SK-N-SH (cell line): ENCODE data around the gene PWWP2B. TPM values are rescaled to one million over a fixed set of nuclear protein-coding genes. Genes with fewer than 3 reads are reported as not detected.

ENCODE experiments used
- CTCF ChIA-PET: fragments of 300-600, 350-600 bp; formaldehyde crosslinking; extraction: SDS; loops from one replicate; lab custom pipeline; 2021; lab: Yijun Ruan, JAX
- POLR2A ChIA-PET: fragments of 350-600 bp; sonication (Branson Sonifier 250); formaldehyde crosslinking; extraction: SDS; loops from one replicate; lab custom pipeline; 2020; ENCODE audit warnings: antibody characterized with exemption, inconsistent platforms; lab: Yijun Ruan, JAX
- DNase-seq: peaks from one replicate; pipeline ENCODE4 v3.0.0; 2012
- H2AFZ ChIP-seq: fragments of 200-600 bp; sonication (generic); 2 replicates; pipeline ENCODE4 v1.8.1; 2016; ENCODE audit warnings: antibody characterized with exemption, mild to moderate bottlenecking, low read depth
- H3F3A ChIP-seq: fragments of 200-600 bp; sonication (generic); replicated peaks from 2 replicates; pipeline ENCODE3; 2016; ENCODE audit warnings: antibody characterized with exemption, mild to moderate bottlenecking; ENCODE audit not compliant: insufficient read depth
- H3K27ac ChIP-seq, 2 experiments: fragments of 200-500 bp in 1 of 2; fragments of 200-600 bp in 1 of 2; sonication (Bioruptor generic) in 1 of 2; sonication (generic), shearing (Covaris generic) in 1 of 2; 2 replicates each; pipeline versions ENCODE4 v1.5.1 to v1.6.1; 2014 to 2016; ENCODE audit warnings: low read depth in 2 of 2, inconsistent platforms in 1 of 2, low read length in 1 of 2, mild to moderate bottlenecking in 1 of 2, mixed read lengths in 1 of 2
- H3K27me3 ChIP-seq: fragments of 200-600 bp; sonication (generic), shearing (Covaris generic); 2 replicates; pipeline ENCODE4 v1.6.1; 2016; ENCODE audit warnings: mixed run types; ENCODE audit not compliant: insufficient read depth
- H3K36me3 ChIP-seq, 2 experiments: fragments of 200-500 bp in 1 of 2; fragments of 200-600 bp in 1 of 2; sonication (Bioruptor generic) in 1 of 2; sonication (generic) in 1 of 2; replicated peaks in 1 of 2; 2 replicates each; pipeline versions ENCODE3 to v1.5.1; 2014 to 2016; ENCODE audit warnings: low read length in 1 of 2, mild to moderate bottlenecking in 1 of 2; ENCODE audit not compliant: insufficient read depth in 2 of 2, control insufficient read depth in 1 of 2
- H3K4me1 ChIP-seq, 2 experiments: fragments of 200-500 bp in 1 of 2; fragments of 200-600 bp in 1 of 2; sonication (Bioruptor generic) in 1 of 2; sonication (generic), shearing (Covaris generic) in 1 of 2; 2 replicates each; pipeline versions ENCODE4 v1.5.1 to v1.6.1; 2014 to 2016; ENCODE audit warnings: low read depth in 1 of 2, low read length in 1 of 2, mixed run types in 1 of 2; ENCODE audit not compliant: insufficient read depth in 2 of 2, control insufficient read depth in 1 of 2
- H3K4me2 ChIP-seq: fragments of 200-600 bp; sonication (generic), shearing (Covaris generic); 2 replicates; pipeline ENCODE4 v1.6.1; 2017; ENCODE audit warnings: mixed run types
- H3K4me3 ChIP-seq, 2 experiments: fragments of 200-500 bp in 1 of 2; fragments of 200-600 bp in 1 of 2; sonication (Bioruptor generic) in 1 of 2; sonication (generic), shearing (Covaris generic) in 1 of 2; 2 replicates each; pipeline versions ENCODE4 v1.5.1 to v1.8.1; 2014 to 2016; ENCODE audit warnings: low read depth in 2 of 2, inconsistent platforms in 1 of 2, low read length in 1 of 2, mild to moderate bottlenecking in 1 of 2, mixed read lengths in 1 of 2, moderate library complexity in 1 of 2
- H3K79me2 ChIP-seq: fragments of 200-600 bp; sonication (generic); 2 replicates; pipeline ENCODE4 v1.8.1; 2017; ENCODE audit warnings: mild to moderate bottlenecking; ENCODE audit not compliant: insufficient read depth
- H3K9ac ChIP-seq: fragments of 200-600 bp; sonication (generic); 2 replicates; pipeline ENCODE4 v1.6.1; 2017; ENCODE audit warnings: mixed run types
- H3K9me2 ChIP-seq: fragments of 200-600 bp; sonication (generic); 2 replicates; pipeline ENCODE4 v1.6.1; 2017; ENCODE audit warnings: mixed run types
- H3K9me3 ChIP-seq: fragments of 200-600 bp; sonication (generic); 2 replicates; pipeline ENCODE4 v1.6.1; 2017; ENCODE audit warnings: mixed run types, mild to moderate bottlenecking, moderate library complexity
- H4K20me1 ChIP-seq: fragments of 200-600 bp; sonication (generic); 2 replicates; pipeline ENCODE4 v1.6.1; 2017; ENCODE audit warnings: mild to moderate bottlenecking, mixed run types; ENCODE audit not compliant: insufficient read depth
- CHD2 ChIP-seq: fragments of 150-350 bp; IDR thresholded peaks from 2 replicates; pipeline ENCODE4 v1.6.1; 2018; ENCODE audit warnings: low read length; ENCODE audit not compliant: partially characterized antibody
- ELF1 ChIP-seq: IDR thresholded peaks from 2 replicates; pipeline ENCODE4 v1.4.0; 2012
- EP300 ChIP-seq, 2 experiments: IDR thresholded peaks; 2 replicates each; pipeline versions ENCODE4 v1.4.0 to v1.6.1; 2012; ENCODE audit warnings: borderline replicate concordance in 1 of 2, low read depth in 1 of 2, low read length in 1 of 2
- FOXM1 ChIP-seq: IDR thresholded peaks from 2 replicates; pipeline ENCODE4 v1.4.0; 2012; ENCODE audit warnings: low read depth, mild to moderate bottlenecking
- GATA2 ChIP-seq: sonication (generic); formaldehyde crosslinking; IDR thresholded peaks from 2 replicates; pipeline ENCODE4 v1.5.0; 2020; ENCODE audit warnings: mild to moderate bottlenecking, missing genetic modification reagents
- JUND ChIP-seq: IDR thresholded peaks from 2 replicates; pipeline ENCODE4 v1.4.0; 2012
- MXI1 ChIP-seq: IDR thresholded peaks from 2 replicates; pipeline ENCODE4 v1.6.1; 2012; ENCODE audit warnings: mild to moderate bottlenecking, low read depth, low read length, improper control_type of control experiment
- NFIC ChIP-seq: IDR thresholded peaks from 2 replicates; pipeline ENCODE4 v1.4.0; 2012; ENCODE audit warnings: borderline replicate concordance
- NRF1 ChIP-seq: IDR thresholded peaks from 2 replicates; pipeline ENCODE4 v1.6.1; 2012; ENCODE audit warnings: low read depth, mild to moderate bottlenecking, low read length
- RAD21 ChIP-seq: IDR thresholded peaks from 2 replicates; pipeline ENCODE4 v1.6.1; 2012; ENCODE audit warnings: mild to moderate bottlenecking, low read length
- RFX5 ChIP-seq: IDR thresholded peaks from 2 replicates; pipeline ENCODE4 v1.6.1; 2012; ENCODE audit warnings: mild to moderate bottlenecking, improper control_type of control experiment, low read length
- RXRA ChIP-seq: IDR thresholded peaks from 2 replicates; pipeline ENCODE4 v1.4.0; 2012; ENCODE audit warnings: low read depth, mild to moderate bottlenecking, borderline replicate concordance
- SIN3A ChIP-seq: IDR thresholded peaks from 2 replicates; pipeline ENCODE4 v1.6.1; 2012; ENCODE audit warnings: low read depth, mild to moderate bottlenecking, low read length, moderate library complexity, borderline replicate concordance
- TAF1 ChIP-seq: IDR thresholded peaks from 2 replicates; pipeline ENCODE4 v1.6.1; 2012; ENCODE audit warnings: low read depth, mild to moderate bottlenecking, low read length, moderate library complexity, borderline replicate concordance
- TCF12 ChIP-seq: IDR thresholded peaks from 2 replicates; pipeline ENCODE4 v1.4.0; 2012
- WGBS: methylation state at CpG from one replicate; pipeline ENCODE4 v1.1.6; 2017; ENCODE audit warnings: low lambda C conversion rate; 5-methylcytosine and 5-hydroxymethylcytosine counted together
- polyA plus RNA-seq, 3 experiments: library from polyadenylated mRNA; depleted of rRNA; stranded (reverse); fragments of >200 nt; gene quantifications; 2 replicates each; pipeline ENCODE4 v1.2.3, GENCODE V29; 2012
- TF ChIP-seq, protein P1 (sequence below): IDR thresholded peaks from 2 replicates; pipeline ENCODE4 v1.6.1; 2012; ENCODE audit warnings: mild to moderate bottlenecking, low read depth, low read length, moderate library complexity
- TF ChIP-seq, protein P2 (sequence below): fragments of 200-600 bp; sonication (generic); IDR thresholded peaks from 2 replicates; pipeline ENCODE4 v1.6.1; 2017; ENCODE audit warnings: antibody characterized with exemption, mild to moderate bottlenecking, moderate library complexity
- TF ChIP-seq, protein P3 (sequence below): fragments of 150-350 bp; IDR thresholded peaks from 2 replicates; pipeline ENCODE4 v1.6.1; 2017; ENCODE audit warnings: antibody characterized with exemption, low read length, low read depth, borderline replicate concordance

PWWP2B gene
- polyA plus RNA-seq, 1 of the 3 experiments (the other 2 are of a cell fraction): 2.4 TPM

DNA sequence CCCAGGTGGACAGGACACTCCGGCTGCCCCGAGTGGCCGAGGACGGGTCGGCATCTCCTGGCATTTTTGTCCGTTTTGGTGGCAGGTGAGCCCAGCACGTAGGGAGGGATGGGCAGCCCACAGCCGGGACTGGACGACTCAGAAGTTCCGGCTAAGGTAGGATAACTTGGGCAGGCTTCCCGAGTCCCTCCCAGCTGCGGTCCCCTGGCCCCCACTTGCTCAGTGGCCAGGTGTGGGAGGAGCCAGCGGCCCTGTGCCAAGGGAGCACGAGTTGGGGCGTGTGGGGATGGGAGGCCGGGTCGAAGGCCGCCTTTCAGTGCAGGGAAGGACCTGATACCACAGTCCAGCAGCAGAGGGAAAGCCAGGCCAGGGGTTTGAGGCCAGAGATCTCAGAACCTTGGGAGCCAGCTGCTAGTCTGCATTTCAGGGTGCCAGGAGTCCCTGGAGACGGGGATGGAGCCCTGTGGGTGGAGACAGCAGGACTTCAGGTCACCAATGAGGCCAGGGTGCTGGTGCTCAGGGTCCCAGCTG lies 58.5 kb downstream of the PWWP2B start:
- no peaks in the 10 kb centered on the region for H3K36me3 ChIP-seq
- H3K9me3 ChIP-seq: no peaks in the 10 kb centered on the region
- no peaks in the 10 kb centered on the region for H3K27me3 ChIP-seq
- no peaks in the 10 kb centered on the region for H4K20me1 ChIP-seq
- 88% methylated on average over 6 of the region's 19 CpGs for WGBS
- H3K27ac ChIP-seq: no peak overlapping the region
- DNase-seq: no peak
- ChIA-PET POLR2A (no interaction called here), CTCF (interaction anchor here (0.7 to 2.4 kb wide), 7 partner anchors 11 to 199 kb away, joined by 3 to 8 read pairs (median 3); no protein-coding TSS in a partner anchor)
- no peaks in the 10 kb centered on the region for H3K9me2 ChIP-seq
- no peaks in the 10 kb centered on the region for H3K79me2 ChIP-seq
- no peak overlapping the region for H3K4me3 ChIP-seq
- no peaks in the 10 kb centered on the region for H3F3A ChIP-seq
- H3K9ac ChIP-seq: no peak overlapping the region
- TF ChIP-seq CHD2: no peak
- no peak for TF ChIP-seq NFIC
- TF ChIP-seq, protein P1, sequence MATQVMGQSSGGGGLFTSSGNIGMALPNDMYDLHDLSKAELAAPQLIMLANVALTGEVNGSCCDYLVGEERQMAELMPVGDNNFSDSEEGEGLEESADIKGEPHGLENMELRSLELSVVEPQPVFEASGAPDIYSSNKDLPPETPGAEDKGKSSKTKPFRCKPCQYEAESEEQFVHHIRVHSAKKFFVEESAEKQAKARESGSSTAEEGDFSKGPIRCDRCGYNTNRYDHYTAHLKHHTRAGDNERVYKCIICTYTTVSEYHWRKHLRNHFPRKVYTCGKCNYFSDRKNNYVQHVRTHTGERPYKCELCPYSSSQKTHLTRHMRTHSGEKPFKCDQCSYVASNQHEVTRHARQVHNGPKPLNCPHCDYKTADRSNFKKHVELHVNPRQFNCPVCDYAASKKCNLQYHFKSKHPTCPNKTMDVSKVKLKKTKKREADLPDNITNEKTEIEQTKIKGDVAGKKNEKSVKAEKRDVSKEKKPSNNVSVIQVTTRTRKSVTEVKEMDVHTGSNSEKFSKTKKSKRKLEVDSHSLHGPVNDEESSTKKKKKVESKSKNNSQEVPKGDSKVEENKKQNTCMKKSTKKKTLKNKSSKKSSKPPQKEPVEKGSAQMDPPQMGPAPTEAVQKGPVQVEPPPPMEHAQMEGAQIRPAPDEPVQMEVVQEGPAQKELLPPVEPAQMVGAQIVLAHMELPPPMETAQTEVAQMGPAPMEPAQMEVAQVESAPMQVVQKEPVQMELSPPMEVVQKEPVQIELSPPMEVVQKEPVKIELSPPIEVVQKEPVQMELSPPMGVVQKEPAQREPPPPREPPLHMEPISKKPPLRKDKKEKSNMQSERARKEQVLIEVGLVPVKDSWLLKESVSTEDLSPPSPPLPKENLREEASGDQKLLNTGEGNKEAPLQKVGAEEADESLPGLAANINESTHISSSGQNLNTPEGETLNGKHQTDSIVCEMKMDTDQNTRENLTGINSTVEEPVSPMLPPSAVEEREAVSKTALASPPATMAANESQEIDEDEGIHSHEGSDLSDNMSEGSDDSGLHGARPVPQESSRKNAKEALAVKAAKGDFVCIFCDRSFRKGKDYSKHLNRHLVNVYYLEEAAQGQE: no peak
- no peak for TF ChIP-seq ELF1
- no peak for TF ChIP-seq RAD21
- no peak for TF ChIP-seq RFX5
- TF ChIP-seq NRF1: no peak
- no peak for TF ChIP-seq SIN3A
- no peak for TF ChIP-seq MXI1
- no peak for TF ChIP-seq FOXM1
- no peak for TF ChIP-seq TAF1
- no peak for TF ChIP-seq GATA2 (CRISPR knock-in tag)
- no peak for TF ChIP-seq EP300 (IDR thresholded peaks at IDR 0.05; ENCODE audit: borderline replicate concordance in 1 of 2, low read depth in 1 of 2, low read length in 1 of 2)
- TF ChIP-seq, protein P2, sequence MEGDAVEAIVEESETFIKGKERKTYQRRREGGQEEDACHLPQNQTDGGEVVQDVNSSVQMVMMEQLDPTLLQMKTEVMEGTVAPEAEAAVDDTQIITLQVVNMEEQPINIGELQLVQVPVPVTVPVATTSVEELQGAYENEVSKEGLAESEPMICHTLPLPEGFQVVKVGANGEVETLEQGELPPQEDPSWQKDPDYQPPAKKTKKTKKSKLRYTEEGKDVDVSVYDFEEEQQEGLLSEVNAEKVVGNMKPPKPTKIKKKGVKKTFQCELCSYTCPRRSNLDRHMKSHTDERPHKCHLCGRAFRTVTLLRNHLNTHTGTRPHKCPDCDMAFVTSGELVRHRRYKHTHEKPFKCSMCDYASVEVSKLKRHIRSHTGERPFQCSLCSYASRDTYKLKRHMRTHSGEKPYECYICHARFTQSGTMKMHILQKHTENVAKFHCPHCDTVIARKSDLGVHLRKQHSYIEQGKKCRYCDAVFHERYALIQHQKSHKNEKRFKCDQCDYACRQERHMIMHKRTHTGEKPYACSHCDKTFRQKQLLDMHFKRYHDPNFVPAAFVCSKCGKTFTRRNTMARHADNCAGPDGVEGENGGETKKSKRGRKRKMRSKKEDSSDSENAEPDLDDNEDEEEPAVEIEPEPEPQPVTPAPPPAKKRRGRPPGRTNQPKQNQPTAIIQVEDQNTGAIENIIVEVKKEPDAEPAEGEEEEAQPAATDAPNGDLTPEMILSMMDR: no peak
- no peak for TF ChIP-seq JUND
- no peak for TF ChIP-seq TCF12
- TF ChIP-seq, protein P3, sequence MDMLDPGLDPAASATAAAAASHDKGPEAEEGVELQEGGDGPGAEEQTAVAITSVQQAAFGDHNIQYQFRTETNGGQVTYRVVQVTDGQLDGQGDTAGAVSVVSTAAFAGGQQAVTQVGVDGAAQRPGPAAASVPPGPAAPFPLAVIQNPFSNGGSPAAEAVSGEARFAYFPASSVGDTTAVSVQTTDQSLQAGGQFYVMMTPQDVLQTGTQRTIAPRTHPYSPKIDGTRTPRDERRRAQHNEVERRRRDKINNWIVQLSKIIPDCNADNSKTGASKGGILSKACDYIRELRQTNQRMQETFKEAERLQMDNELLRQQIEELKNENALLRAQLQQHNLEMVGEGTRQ: no peak
- TF ChIP-seq RXRA: no peak
- TF ChIP-seq, all 33 proteins: peak for 0
- Histone ChIP-seq H3K4me2 (no peak overlapping the region), H3K4me1 (peaks cover 0 to 13% of the 10 kb centered on the region in 2 experiments; a peak in 1 of 4 replicates), H2AFZ (no peak overlapping the region)
